Astrocyte (in vitro differentiated cells and primary cell): ENCODE results near the gene TXNDC17. TPM values are rescaled to one million over a fixed set of nuclear protein-coding genes. Genes with fewer than 3 reads are reported as not detected.

Experiments used
- DNase-seq: peaks from one replicate; pipeline ENCODE4 v3.0.0-alpha.2; 2010; ENCODE audit warnings: low read depth
- FAIRE-seq: peaks from 2 replicates; lab custom pipeline; 2011; peaks lifted over from hg19 to GRCh38; lab: Jason Lieb, UNC
- H2AFZ ChIP-seq: 2 replicates; pipeline ENCODE4 v1.6.0; 2012; ENCODE audit warnings: low read depth, low read length, inconsistent platforms
- H3K27ac ChIP-seq: 2 replicates; pipeline ENCODE4 v1.5.1; 2011; ENCODE audit warnings: low read depth, low read length, inconsistent platforms
- H3K27me3 ChIP-seq: 2 replicates; pipeline ENCODE4 v1.6.0; 2011; ENCODE audit warnings: low read length, inconsistent platforms; ENCODE audit not compliant: insufficient read depth
- H3K36me3 ChIP-seq: 2 replicates; pipeline ENCODE4 v1.5.1; 2011; ENCODE audit warnings: low read length, inconsistent platforms; ENCODE audit not compliant: insufficient read depth
- H3K4me1 ChIP-seq: 2 replicates; pipeline ENCODE4 v1.5.1; 2011; ENCODE audit warnings: low read length, inconsistent platforms; ENCODE audit not compliant: insufficient read depth
- H3K4me2 ChIP-seq: 2 replicates; pipeline ENCODE4 v1.6.0; 2012; ENCODE audit warnings: low read length, inconsistent platforms
- H3K4me3 ChIP-seq: 2 replicates; pipeline ENCODE4 v1.5.1; 2011; ENCODE audit warnings: low read depth, mild to moderate bottlenecking, low read length, inconsistent platforms; ENCODE audit not compliant: insufficient read depth
- H3K79me2 ChIP-seq: 2 replicates; pipeline ENCODE4 v1.6.0; 2012; ENCODE audit warnings: mild to moderate bottlenecking, low read length, inconsistent platforms; ENCODE audit not compliant: insufficient read depth
- H3K9ac ChIP-seq: 2 replicates; pipeline ENCODE4 v1.6.0; 2012; ENCODE audit warnings: mild to moderate bottlenecking, low read length, inconsistent platforms
- H3K9me3 ChIP-seq: 2 replicates; pipeline ENCODE4 v1.5.1; 2012; ENCODE audit warnings: low read depth, mild to moderate bottlenecking, low read length, inconsistent platforms; ENCODE audit not compliant: insufficient read depth
- H4K20me1 ChIP-seq: 2 replicates; pipeline ENCODE4 v1.6.0; 2012; ENCODE audit warnings: low read length, inconsistent platforms; ENCODE audit not compliant: insufficient read depth
- H3K27ac Mint-ChIP-seq: one replicate; pipeline ENCODE4 v1.8.0; 2021; ENCODE audit warnings: mild to moderate bottlenecking, mixed read lengths; ENCODE audit not compliant: unreplicated experiment
- H3K27me3 Mint-ChIP-seq: one replicate; pipeline ENCODE4 v1.8.0; 2021; ENCODE audit warnings: low read depth, mixed read lengths; ENCODE audit not compliant: unreplicated experiment
- H3K36me3 Mint-ChIP-seq: one replicate; pipeline ENCODE4 v1.8.0; 2021; ENCODE audit warnings: low read depth, mixed read lengths; ENCODE audit not compliant: unreplicated experiment
- H3K4me1 Mint-ChIP-seq: one replicate; pipeline ENCODE4 v1.8.0; 2021; ENCODE audit warnings: low read depth, mixed read lengths; ENCODE audit not compliant: unreplicated experiment
- H3K4me3 Mint-ChIP-seq: one replicate; pipeline ENCODE4 v1.8.0; 2021; ENCODE audit warnings: mild to moderate bottlenecking, moderate library complexity, mixed read lengths; ENCODE audit not compliant: unreplicated experiment
- H3K9me3 Mint-ChIP-seq: one replicate; pipeline ENCODE4 v1.8.0; 2021; ENCODE audit warnings: mild to moderate bottlenecking, mixed read lengths; ENCODE audit not compliant: unreplicated experiment
- CTCF ChIP-seq: IDR thresholded peaks from 2 replicates; pipeline ENCODE4 v1.5.1; 2011; ENCODE audit warnings: low read depth, mild to moderate bottlenecking, inconsistent platforms, low read length, moderate library complexity; ENCODE audit not compliant: insufficient read depth
- EZH2 ChIP-seq: IDR thresholded peaks from 2 replicates; pipeline ENCODE4 v1.6.1; 2012; ENCODE audit warnings: mild to moderate bottlenecking, low read length, inconsistent platforms; ENCODE audit not compliant: insufficient read depth
- total RNA-seq: library from RNA; stranded (reverse); gene quantifications from 2 replicates; pipeline ENCODE4 v1.2.1, GENCODE V29; 2021

The TXNDC17 gene
- total RNA-seq, 1 donor from 2014 or later: 158 TPM

- peaks cover 45% of the 10 kb centered on the region for H3K36me3 ChIP-seq
- H3K27me3 ChIP-seq: no peaks in the 10 kb centered on the region
- no peaks in the 10 kb centered on the region for H3K9me3 ChIP-seq
- no peak overlapping the region for H2AFZ ChIP-seq
- peaks cover 20% of the 10 kb centered on the region for H3K36me3 Mint-ChIP-seq
- H3K27ac ChIP-seq: no peak overlapping the region
- peaks cover 14% of the 10 kb centered on the region for H3K4me1 Mint-ChIP-seq
- peak overlapping the region; percentile 50 for H3K27ac Mint-ChIP-seq
- no peaks in the 10 kb centered on the region for H3K27me3 Mint-ChIP-seq
- H3K4me3 Mint-ChIP-seq: no peak overlapping the region
- no peak for FAIRE-seq
- no peaks in the 10 kb centered on the region for H3K9me3 Mint-ChIP-seq
- H4K20me1 ChIP-seq: peaks cover 4% of the 10 kb centered on the region
- H3K9ac ChIP-seq: no peak overlapping the region
- TF ChIP-seq CTCF (no peak), EZH2 (no peak)
- peak; percentile 54 for DNase-seq
- peaks cover 5% of the 10 kb centered on the region for H3K4me1 ChIP-seq
- peak overlapping the region; percentile 37 for H3K4me2 ChIP-seq
- peaks cover 5% of the 10 kb centered on the region for H3K79me2 ChIP-seq
- H3K4me3 ChIP-seq: no peak overlapping the region
These were observed 30.8 kb upstream of the TXNDC17 start for GRCh38 chr17:6610011-6610410.

GRCh38 chr17:6611231-6611630 lies 29.6 kb upstream of the TXNDC17 start:
- Mint-ChIP-seq H3K4me1 (peaks cover 14% of the 10 kb centered on the region), H3K9me3 (no peaks in the 10 kb centered on the region), H3K4me3 (no peak overlapping the region), H3K27ac (no peak overlapping the region), H3K36me3 (peaks cover 13% of the 10 kb centered on the region), H3K27me3 (no peaks in the 10 kb centered on the region)
- no peak overlapping the region for H2AFZ ChIP-seq
- H4K20me1 ChIP-seq: peaks cover 8% of the 10 kb centered on the region
- H3K9ac ChIP-seq: no peak overlapping the region
- no peak overlapping the region for H3K4me2 ChIP-seq
- H3K27me3 ChIP-seq: no peaks in the 10 kb centered on the region
- H3K9me3 ChIP-seq: no peaks in the 10 kb centered on the region
- DNase-seq (no peak), FAIRE-seq (no peak)
- H3K27ac ChIP-seq: no peak overlapping the region
- H3K36me3 ChIP-seq: peaks cover 36% of the 10 kb centered on the region
- TF ChIP-seq CTCF (no peak), EZH2 (no peak)
- peaks cover 5% of the 10 kb centered on the region for H3K79me2 ChIP-seq
- no peak overlapping the region for H3K4me3 ChIP-seq
- H3K4me1 ChIP-seq: peaks cover 5% of the 10 kb centered on the region

GRCh38 chr17:6623941-6624340 lies 16.9 kb upstream of the TXNDC17 start:
- no peak for DNase-seq
- H3K36me3 ChIP-seq: peaks cover 29% of the 10 kb centered on the region
- H3K27ac ChIP-seq: no peak overlapping the region

More at GRCh38 chr17:6623941-6624340, 16.9 kb upstream of the TXNDC17 start:
- no peak overlapping the region for H3K9ac ChIP-seq
- FAIRE-seq: no peak
- no peaks in the 10 kb centered on the region for H3K27me3 ChIP-seq
- Mint-ChIP-seq H3K36me3 (peaks cover 11% of the 10 kb centered on the region), H3K27me3 (no peaks in the 10 kb centered on the region), H3K4me1 (peaks cover 6% of the 10 kb centered on the region), H3K9me3 (no peaks in the 10 kb centered on the region), H3K27ac (no peak overlapping the region), H3K4me3 (no peak overlapping the region)
- peaks cover 13% of the 10 kb centered on the region for H3K79me2 ChIP-seq
- no peak for TF ChIP-seq EZH2
- no peak for TF ChIP-seq CTCF
- no peaks in the 10 kb centered on the region for H3K9me3 ChIP-seq
- H2AFZ ChIP-seq: no peak overlapping the region
- peak overlapping the region; percentile 37 for H3K4me2 ChIP-seq
- H4K20me1 ChIP-seq: peaks cover 33% of the 10 kb centered on the region
- peaks cover 16% of the 10 kb centered on the region for H3K4me1 ChIP-seq
- H3K4me3 ChIP-seq: no peak overlapping the region
